COLO668 (cell line): ENCODE data around the gene PCDHB10.
"Not testable (repeated sequence)": the region's sequence is repeated elsewhere in the genome, so short reads cannot be mapped to it uniquely, and the experiment has no call there.

Source experiments
- DNase-seq: peaks from one replicate; lab custom pipeline; 2025; ENCODE audit not compliant: unreplicated experiment; lab: John Stamatoyannopoulos, UW

PCDHB10 gene

GRCh38 chr5:141186897-141187512, 5.1 kb upstream of the PCDHB10 start, which contains the start of gene PCDHB9:
PCDHB9 (plus strand) TSS chr5:141187161; CDS start chr5:141187319, 158 bp downstream.
- peak; percentile 38 for DNase-seq

- not testable (repeated sequence) for DNase-seq
Observed at GRCh38 chr5:141188682-141189081, 3.5 kb upstream of the PCDHB10 start.

GRCh38 chr5:141189131-141189530, 3.0 kb upstream of the PCDHB10 start:
- not testable (repeated sequence) for DNase-seq

- DNase-seq = not testable (repeated sequence)
Observed at GRCh38 chr5:141194332-141194731, 2.2 kb downstream of the PCDHB10 start.

- DNase-seq = no peak
Observed at GRCh38 chr5:141196363-141196762, 4.2 kb downstream of the PCDHB10 start.

- DNase-seq = peak; percentile 2
Observed at GRCh38 chr5:141199359-141200235, 7.4 kb downstream of the PCDHB10 start, which contains the start of gene PCDHB11. PCDHB11 (plus strand) TSS chr5:141199627; CDS start chr5:141199775, 148 bp downstream.

GRCh38 chr5:141201126-141201525, 9.0 kb downstream of the PCDHB10 start:
- DNase-seq = not testable (repeated sequence)

- DNase-seq = not testable (repeated sequence)
Observed at GRCh38 chr5:141201646-141202045, 9.5 kb downstream of the PCDHB10 start.

- DNase-seq = no peak
Observed at GRCh38 chr5:141208478-141208877, 16.3 kb downstream of the PCDHB10 start, which contains the start of gene PCDHB12. PCDHB12 (plus strand) TSS chr5:141208719; CDS start chr5:141208908, 189 bp downstream.

- DNase-seq = not testable (repeated sequence)
Observed at GRCh38 chr5:141210281-141210680, 18.1 kb downstream of the PCDHB10 start.

GRCh38 chr5:141210849-141211248, 18.7 kb downstream of the PCDHB10 start:
- DNase-seq = not testable (repeated sequence)

- peak; percentile 52 for DNase-seq
Observed at GRCh38 chr5:141213656-141214339, 21.6 kb downstream of the PCDHB10 start, which contains the start of gene PCDHB13. PCDHB13 (plus strand) TSS chr5:141213919; CDS start chr5:141214124, 205 bp downstream.

GRCh38 chr5:141214583-141214982, 22.4 kb downstream of the PCDHB10 start:
- not testable (repeated sequence) for DNase-seq

- not testable (repeated sequence) for DNase-seq
Observed at GRCh38 chr5:141215504-141215903, 23.4 kb downstream of the PCDHB10 start.

- DNase-seq = not testable (repeated sequence)
Observed at GRCh38 chr5:141216035-141216434, 23.9 kb downstream of the PCDHB10 start.

- peak; percentile 0 for DNase-seq
Observed at GRCh38 chr5:141223112-141223783, 31.1 kb downstream of the PCDHB10 start, which contains the start of gene PCDHB14. PCDHB14 (plus strand) TSS chr5:141223343; CDS start chr5:141223506, 163 bp downstream.

GRCh38 chr5:141224844-141225243, 32.7 kb downstream of the PCDHB10 start:
- DNase-seq = not testable (repeated sequence)

- not testable (repeated sequence) for DNase-seq
Observed at GRCh38 chr5:141225421-141225820, 33.3 kb downstream of the PCDHB10 start.

- no peak for DNase-seq
Observed at GRCh38 chr5:141234109-141234667, 42.0 kb downstream of the PCDHB10 start.

- DNase-seq = not testable (repeated sequence)
Observed at GRCh38 chr5:141235922-141236321, 43.8 kb downstream of the PCDHB10 start.
